ENCODE measurements around the gene LIF. TPM values are rescaled to one million over a fixed set of nuclear protein-coding genes. Genes with fewer than 3 reads are reported as not detected.

Gene LIF
- total and polyA plus RNA-seq, 2 donors (not counting 3 experiments of a cell fraction or from before 2014, with no cell fraction given): 0.12 to 0.27 TPM

GRCh38 chr22:30214703-30215407 lies 31.7 kb downstream of the LIF start:
- peaks cover 14% of the 10 kb centered on the region for H3K4me1 ChIP-seq (ENCODE audit: control insufficient read depth, extremely low read depth, insufficient read depth, low read length)
- H3K36me3 ChIP-seq (ENCODE audit: control insufficient read depth in 2 of 2, extremely low read depth in 1 of 2, insufficient read depth in 2 of 2, low read length in 2 of 2): no peaks in the 10 kb centered on the region
- H3K9ac ChIP-seq (replicated peaks; ENCODE audit: extremely low read depth, insufficient read depth, low read length): no peak overlapping the region
- no peaks in the 10 kb centered on the region for H3K9me1 ChIP-seq (replicated peaks; ENCODE audit: control insufficient read depth, extremely low read depth, insufficient read depth, low read length)
- DNase-seq (ENCODE audit: low read depth, low spot score) (no peak), FAIRE-seq (no peak)
- dilution Hi-C loops (cut with MboI; ENCODE audit: extremely low pct_ligation_motif_present, low sequenced_read_pairs): no loop called here
- no peaks in the 10 kb centered on the region for H3K79me2 ChIP-seq (ENCODE audit: control insufficient read depth, insufficient read depth, low read length)
- ChIA-PET CTCF (interaction anchor here (1.0 kb wide), 1 partner anchor 41 kb away, joined by 3 read pairs; no protein-coding TSS in a partner anchor), POLR2A (no interaction called here)
- TF ChIP-seq GATA2 (IDR thresholded peaks at IDR 0.05; ENCODE audit: insufficient read depth, insufficient read length, low read depth, low read length) (no peak), JUN (IDR thresholded peaks at IDR 0.05; ENCODE audit: borderline replicate concordance, insufficient read depth, insufficient read length, low read depth) (no peak), EZH2 (IDR thresholded peaks at IDR 0.05; ENCODE audit: borderline replicate concordance, low read depth, low read length, severe bottlenecking) (no peak)
- no peak overlapping the region for H3K4me3 ChIP-seq (replicated peaks in 1 of 3; ENCODE audit: insufficient read depth in 1 of 3, low read depth in 1 of 3, low read length in 3 of 3)
- H3K27me3 ChIP-seq (ENCODE audit: control insufficient read depth in 2 of 2, insufficient read depth in 2 of 2, low read length in 2 of 2): peaks cover 0 to 8% of the 10 kb centered on the region in 2 experiments
- no peak overlapping the region for H2AFZ ChIP-seq (ENCODE audit: low read depth, low read length)
- H4K20me1 ChIP-seq (replicated peaks; ENCODE audit: control insufficient read depth, extremely low read depth, insufficient read depth, low read length): no peaks in the 10 kb centered on the region
- no peak overlapping the region for H3K4me2 ChIP-seq (ENCODE audit: insufficient read depth, low read length)
- no peak overlapping the region for H3K27ac ChIP-seq (ENCODE audit: insufficient read depth, low read depth, low read length)
- H3K9me3 ChIP-seq (replicated peaks; ENCODE audit: control insufficient read depth, insufficient read depth, low read length): no peaks in the 10 kb centered on the region
- no TSS peak for BruUV-seq (replicated peaks)
- intact Hi-C loops (cut with micrococcal nuclease): no loop called here

DNA sequence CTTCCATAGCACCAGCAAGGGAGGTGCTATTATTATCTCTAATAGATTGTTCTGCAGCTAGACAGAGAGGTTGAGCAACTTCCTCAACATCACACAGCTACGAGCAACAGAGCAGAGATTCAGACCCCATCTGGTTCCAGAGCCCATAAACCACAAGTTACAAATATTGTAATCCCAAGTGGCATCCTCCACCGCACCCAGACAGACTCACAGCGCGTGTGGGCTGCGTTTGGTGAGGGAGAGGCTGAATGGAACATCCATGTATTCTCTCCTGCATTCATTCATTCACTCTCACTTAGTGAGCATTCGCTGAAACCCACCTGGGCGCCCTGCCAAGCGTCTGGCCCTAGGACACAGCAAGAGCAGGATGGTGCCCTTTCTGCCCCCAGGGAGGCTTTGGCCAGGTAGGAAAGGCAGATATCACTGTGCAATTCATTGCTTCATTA lies 33.5 kb downstream of the LIF start:
- Histone ChIP-seq H2AFZ (ENCODE audit: low read depth, low read length) (no peak overlapping the region), H3K9me1 (replicated peaks; ENCODE audit: control insufficient read depth, extremely low read depth, insufficient read depth, low read length) (no peaks in the 10 kb centered on the region), H3K4me1 (ENCODE audit: control insufficient read depth, extremely low read depth, insufficient read depth, low read length) (peaks cover 25% of the 10 kb centered on the region), H3K4me2 (ENCODE audit: insufficient read depth, low read length) (no peak overlapping the region), H3K9ac (replicated peaks; ENCODE audit: extremely low read depth, insufficient read depth, low read length) (no peak overlapping the region), H4K20me1 (replicated peaks; ENCODE audit: control insufficient read depth, extremely low read depth, insufficient read depth, low read length) (no peaks in the 10 kb centered on the region), H3K27ac (ENCODE audit: insufficient read depth, low read depth, low read length) (no peak overlapping the region), H3K79me2 (ENCODE audit: control insufficient read depth, insufficient read depth, low read length) (no peaks in the 10 kb centered on the region), H3K36me3 (ENCODE audit: control insufficient read depth in 2 of 2, extremely low read depth in 1 of 2, insufficient read depth in 2 of 2, low read length in 2 of 2) (no peaks in the 10 kb centered on the region), H3K27me3 (ENCODE audit: control insufficient read depth in 2 of 2, insufficient read depth in 2 of 2, low read length in 2 of 2) (peaks cover 0 to 8% of the 10 kb centered on the region in 2 experiments), H3K4me3 (replicated peaks in 1 of 3; ENCODE audit: insufficient read depth in 1 of 3, low read depth in 1 of 3, low read length in 3 of 3) (no peak overlapping the region), H3K9me3 (replicated peaks; ENCODE audit: control insufficient read depth, insufficient read depth, low read length) (no peaks in the 10 kb centered on the region)
- FAIRE-seq (no peak), DNase-seq (ENCODE audit: low read depth, low spot score) (no peak)
- no TSS peak for BruUV-seq (replicated peaks)
- no peak for TF ChIP-seq CTCF (IDR thresholded peaks at IDR 0.05; ENCODE audit: extremely low read depth in 1 of 2, insufficient read depth in 1 of 2, low read depth in 1 of 2, low read length in 2 of 2)
- no peak for TF ChIP-seq POLR2AphosphoS5 (IDR thresholded peaks at IDR 0.05; ENCODE audit: insufficient read depth, low read depth, low read length)
- no peak for TF ChIP-seq FOS (IDR thresholded peaks at IDR 0.05; ENCODE audit: borderline replicate concordance, insufficient read depth, low read length)
- no peak for TF ChIP-seq POLR2A (IDR thresholded peaks at IDR 0.05; ENCODE audit: low read depth, low read length)
- no peak for TF ChIP-seq MYC (IDR thresholded peaks at IDR 0.05; ENCODE audit: low read depth, low read length)
- no peak for TF ChIP-seq EZH2 (IDR thresholded peaks at IDR 0.05; ENCODE audit: borderline replicate concordance, low read depth, low read length, severe bottlenecking)
- TF ChIP-seq MAX (IDR thresholded peaks at IDR 0.05; ENCODE audit: insufficient read depth, insufficient read length): no peak
- TF ChIP-seq GATA2 (IDR thresholded peaks at IDR 0.05; ENCODE audit: insufficient read depth, insufficient read length, low read depth, low read length): no peak
- TF ChIP-seq JUN (IDR thresholded peaks at IDR 0.05; ENCODE audit: borderline replicate concordance, insufficient read depth, insufficient read length, low read depth): no peak
- dilution Hi-C loops (cut with MboI; ENCODE audit: extremely low pct_ligation_motif_present, low sequenced_read_pairs): no loop called here
- intact Hi-C loops (cut with micrococcal nuclease): no loop called here
- ChIA-PET POLR2A (no interaction called here), CTCF (interaction anchor here (1.2 kb wide), 2 partner anchors 12 to 43 kb away, joined by 3 to 5 read pairs; no protein-coding TSS in a partner anchor)
